Activated CD8-positive, alpha-beta T cell treated with anti-CD3 and anti-CD28 coated beads for 36 hours (primary cell): ENCODE results near the gene PFKL. TPM values are rescaled to one million over a fixed set of nuclear protein-coding genes. Genes with fewer than 3 reads are reported as not detected.

ENCODE experiments used
- ATAC-seq: fragments of 200-7000 bp; cut with Tn5 transposase; one replicate; pipeline ENCODE4 v1.10.0; 2021; ENCODE audit warnings: mild to moderate bottlenecking, moderate library complexity
- CTCF ChIA-PET: fragments of 350-600 bp; sonication (Branson Sonifier 250); formaldehyde crosslinking; loops from one replicate; lab custom pipeline; 2021; ENCODE audit warnings: antibody characterized with exemption; lab: Charles Lee
- POLR2A ChIA-PET: fragments of 350-600 bp; sonication (Branson Sonifier 250); formaldehyde crosslinking; loops from one replicate; lab custom pipeline; 2021; ENCODE audit warnings: antibody characterized with exemption; lab: Charles Lee
- DNase-seq: peaks from one replicate; pipeline ENCODE4 v3.0.0-alpha.2; 2020
- H3K27ac Mint-ChIP-seq: one replicate; pipeline ENCODE4 v1.8.0; 2021; ENCODE audit warnings: mild to moderate bottlenecking, mixed read lengths
- H3K27me3 Mint-ChIP-seq: one replicate; pipeline ENCODE4 v1.8.0; 2021; ENCODE audit warnings: mixed read lengths
- H3K36me3 Mint-ChIP-seq: one replicate; pipeline ENCODE4 v1.8.0; 2021; ENCODE audit warnings: low read depth, mixed read lengths
- H3K4me1 Mint-ChIP-seq: one replicate; pipeline ENCODE4 v1.8.0; 2021; ENCODE audit warnings: low read depth, mixed read lengths
- H3K4me3 Mint-ChIP-seq: one replicate; pipeline ENCODE4 v1.8.0; 2021; ENCODE audit warnings: mild to moderate bottlenecking, moderate library complexity, mixed read lengths
- H3K9me3 Mint-ChIP-seq: one replicate; pipeline ENCODE4 v1.8.0; 2021; ENCODE audit warnings: mixed read lengths
- intact Hi-C: fragments of 100-400 bp; cut with micrococcal nuclease; formaldehyde crosslinking; loops from one replicate; pipeline ENCODE4 v1.10.0; 2022
- total RNA-seq, 2 experiments: library from RNA; stranded (reverse); gene quantifications; one replicate each; pipeline ENCODE4 v1.2.3, GENCODE V29; 2021
- TF ChIP-seq, protein P1 (sequence below): fragments of 200-600 bp; IDR thresholded peaks from one replicate; pipeline ENCODE4 v1.8.0; 2022; ENCODE audit warnings: antibody characterized with exemption, mild to moderate bottlenecking

PFKL gene
- total RNA-seq, 2 experiments from 2014 or later: 188 to 200 TPM

DNA sequence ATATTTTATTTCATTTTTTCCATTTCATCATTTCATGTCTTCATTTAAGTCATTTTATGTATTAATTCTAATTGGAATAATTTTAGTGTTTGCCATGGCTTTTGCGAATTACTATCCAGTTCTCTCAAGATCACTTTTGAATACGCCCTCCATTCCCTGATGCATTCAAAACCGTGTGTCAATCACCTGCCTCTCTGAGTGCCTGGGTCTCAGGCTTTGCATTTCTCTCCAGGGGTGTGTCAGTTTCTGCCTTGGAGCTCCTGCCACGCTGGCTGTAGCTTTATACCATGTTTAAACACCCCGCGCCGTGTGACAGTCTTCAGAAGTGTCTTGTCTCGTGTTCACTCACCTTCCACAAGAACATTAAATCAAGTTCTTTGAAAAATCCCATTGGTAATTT, 30.8 kb upstream of the PFKL start:
- ChIA-PET CTCF (interaction anchor here (2.0 kb wide), 1 partner anchor 29 kb away, joined by 9 read pairs; no protein-coding TSS in a partner anchor), POLR2A (no interaction called here)
- Mint-ChIP-seq H3K36me3 (no peaks in the 10 kb centered on the region), H3K27me3 (no peaks in the 10 kb centered on the region), H3K4me3 (no peak overlapping the region), H3K9me3 (no peaks in the 10 kb centered on the region), H3K4me1 (no peaks in the 10 kb centered on the region), H3K27ac (no peak overlapping the region)
- ATAC-seq (no peak), DNase-seq (no peak)
- intact Hi-C loops: no loop called here
- TF ChIP-seq, protein P1, sequence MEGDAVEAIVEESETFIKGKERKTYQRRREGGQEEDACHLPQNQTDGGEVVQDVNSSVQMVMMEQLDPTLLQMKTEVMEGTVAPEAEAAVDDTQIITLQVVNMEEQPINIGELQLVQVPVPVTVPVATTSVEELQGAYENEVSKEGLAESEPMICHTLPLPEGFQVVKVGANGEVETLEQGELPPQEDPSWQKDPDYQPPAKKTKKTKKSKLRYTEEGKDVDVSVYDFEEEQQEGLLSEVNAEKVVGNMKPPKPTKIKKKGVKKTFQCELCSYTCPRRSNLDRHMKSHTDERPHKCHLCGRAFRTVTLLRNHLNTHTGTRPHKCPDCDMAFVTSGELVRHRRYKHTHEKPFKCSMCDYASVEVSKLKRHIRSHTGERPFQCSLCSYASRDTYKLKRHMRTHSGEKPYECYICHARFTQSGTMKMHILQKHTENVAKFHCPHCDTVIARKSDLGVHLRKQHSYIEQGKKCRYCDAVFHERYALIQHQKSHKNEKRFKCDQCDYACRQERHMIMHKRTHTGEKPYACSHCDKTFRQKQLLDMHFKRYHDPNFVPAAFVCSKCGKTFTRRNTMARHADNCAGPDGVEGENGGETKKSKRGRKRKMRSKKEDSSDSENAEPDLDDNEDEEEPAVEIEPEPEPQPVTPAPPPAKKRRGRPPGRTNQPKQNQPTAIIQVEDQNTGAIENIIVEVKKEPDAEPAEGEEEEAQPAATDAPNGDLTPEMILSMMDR: no peak

DNA sequence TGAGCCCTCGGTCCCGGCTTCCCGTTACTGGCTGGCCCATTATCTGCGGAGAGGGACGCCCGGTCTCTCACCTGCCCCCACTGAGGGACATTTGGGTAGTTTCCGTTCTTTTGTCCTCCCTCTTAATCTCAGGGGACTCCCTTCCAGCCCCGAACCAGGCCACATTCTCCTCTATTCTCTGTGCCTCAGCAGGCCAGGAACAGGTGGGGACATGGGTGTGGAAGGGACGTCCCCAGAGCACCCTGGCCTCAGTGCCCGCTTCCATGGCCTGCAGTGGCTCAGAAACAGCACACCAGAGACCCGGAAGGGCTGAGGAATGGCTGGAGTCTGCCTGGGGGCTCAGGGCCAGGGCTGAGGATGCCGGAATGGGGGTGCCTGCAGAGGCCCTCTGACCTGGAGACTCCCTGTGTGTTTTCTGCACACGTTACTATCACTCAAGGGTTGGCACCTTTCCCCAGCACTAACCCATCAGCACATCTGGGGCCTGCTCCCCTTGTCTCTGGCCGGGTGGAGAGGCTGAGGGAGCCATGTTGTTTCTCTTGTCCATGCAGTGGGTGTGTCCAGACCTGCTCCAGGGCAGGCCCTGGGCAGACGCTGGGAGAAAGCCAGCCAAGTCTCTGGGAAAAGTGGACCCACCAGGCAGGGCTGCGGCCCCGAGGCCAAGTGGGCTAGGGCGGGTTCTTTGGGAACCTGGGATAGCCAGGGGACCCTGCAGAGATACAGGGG, 28.1 kb upstream of the PFKL start:
- no peaks in the 10 kb centered on the region for H3K4me1 Mint-ChIP-seq
- ChIA-PET CTCF (no interaction called here), POLR2A (no interaction called here)
- intact Hi-C loops: no loop called here
- no peak overlapping the region for H3K4me3 Mint-ChIP-seq
- TF ChIP-seq, protein P1: no peak
- H3K27ac Mint-ChIP-seq: no peak overlapping the region
- H3K36me3 Mint-ChIP-seq: no peaks in the 10 kb centered on the region
- no peak for ATAC-seq
- DNase-seq: no peak
- no peaks in the 10 kb centered on the region for H3K27me3 Mint-ChIP-seq
- H3K9me3 Mint-ChIP-seq: no peaks in the 10 kb centered on the region

DNA sequence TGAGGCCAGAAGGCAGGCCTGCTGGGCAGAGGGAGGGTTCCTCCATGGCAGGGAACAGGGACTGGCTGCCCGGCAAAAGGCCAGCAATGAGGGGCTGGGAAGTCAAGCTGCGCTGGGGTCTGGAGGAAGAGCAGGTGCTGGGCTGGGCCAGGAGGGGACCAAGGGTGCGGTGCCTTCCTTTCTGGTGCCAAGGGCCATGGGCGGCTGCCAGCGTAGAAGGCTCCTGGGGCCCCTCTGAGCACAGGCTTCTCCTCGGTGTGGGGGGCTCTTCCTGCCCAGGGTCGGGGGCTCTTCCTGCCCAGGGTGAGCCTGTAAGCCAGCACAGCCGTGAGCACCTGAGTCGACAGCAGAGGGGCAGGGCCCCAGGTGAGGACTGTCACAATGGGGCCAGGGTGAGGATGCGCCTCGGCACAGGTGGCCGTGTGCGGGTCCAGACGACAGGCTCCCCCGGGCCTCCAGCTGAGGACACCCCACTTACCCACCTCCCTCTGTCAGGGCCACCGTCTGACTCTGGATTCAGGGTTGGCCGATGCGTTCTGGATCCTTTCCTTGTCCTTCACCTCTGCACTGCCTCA, 27.5 kb upstream of the PFKL start:
- Mint-ChIP-seq H3K4me1 (no peaks in the 10 kb centered on the region), H3K27ac (no peak overlapping the region), H3K27me3 (no peaks in the 10 kb centered on the region), H3K4me3 (no peak overlapping the region), H3K9me3 (no peaks in the 10 kb centered on the region), H3K36me3 (no peaks in the 10 kb centered on the region)
- intact Hi-C loops: no loop called here
- ChIA-PET CTCF (no interaction called here), POLR2A (no interaction called here)
- no peak for ATAC-seq
- TF ChIP-seq, protein P1: no peak
- DNase-seq: no peak

DNA sequence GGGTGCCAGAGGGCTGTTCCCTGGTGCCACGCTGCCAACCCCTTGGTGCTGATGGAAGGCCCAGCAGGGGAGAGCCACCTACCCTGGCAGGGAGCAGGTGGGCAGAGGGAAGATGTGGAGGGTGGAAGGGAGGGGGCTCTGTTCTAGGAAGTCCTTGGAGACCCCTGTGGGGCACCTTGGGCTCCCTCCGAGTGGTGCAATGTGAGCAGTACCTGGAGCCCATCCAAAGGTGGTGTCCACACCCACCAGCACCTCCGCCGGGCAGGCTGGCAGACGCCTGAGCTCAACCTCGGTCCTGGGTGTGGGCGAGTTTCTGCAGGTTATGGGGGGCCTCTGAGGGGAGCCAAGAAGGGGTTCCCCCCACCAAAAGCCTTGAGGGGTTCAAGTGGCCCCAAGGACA, 26.8 kb upstream of the PFKL start:
- ATAC-seq: no peak
- H3K4me3 Mint-ChIP-seq: no peak overlapping the region
- H3K9me3 Mint-ChIP-seq: no peaks in the 10 kb centered on the region
- DNase-seq: no peak
- H3K27me3 Mint-ChIP-seq: no peaks in the 10 kb centered on the region
- POLR2A ChIA-PET: no interaction called here
- TF ChIP-seq, protein P1: no peak
- intact Hi-C loops: no loop called here
- CTCF ChIA-PET: no interaction called here
- H3K36me3 Mint-ChIP-seq: no peaks in the 10 kb centered on the region
- no peak overlapping the region for H3K27ac Mint-ChIP-seq
- no peaks in the 10 kb centered on the region for H3K4me1 Mint-ChIP-seq

DNA sequence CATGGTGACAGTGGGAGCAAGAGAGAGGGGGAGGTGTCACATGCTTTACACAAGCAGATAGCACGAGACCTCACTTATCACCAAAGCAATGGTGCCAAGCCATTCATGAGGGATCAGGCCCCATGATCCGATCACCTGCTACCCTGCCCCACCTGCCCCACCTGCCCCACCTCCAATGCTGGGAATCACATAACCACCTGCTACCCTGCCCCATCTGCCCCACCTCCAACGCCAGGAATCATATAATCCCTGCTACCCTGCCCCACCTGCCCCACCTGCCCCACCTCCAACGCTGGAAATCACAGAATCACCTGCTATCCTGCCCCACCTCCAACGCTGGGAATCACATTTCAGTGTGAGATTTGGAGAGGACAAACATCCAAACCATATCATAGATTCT, 24.8 kb upstream of the PFKL start:
- H3K27me3 Mint-ChIP-seq: no peaks in the 10 kb centered on the region
- no peak for DNase-seq
- no peak overlapping the region for H3K4me3 Mint-ChIP-seq
- no peaks in the 10 kb centered on the region for H3K4me1 Mint-ChIP-seq
- CTCF ChIA-PET: no interaction called here
- ATAC-seq: no peak
- H3K9me3 Mint-ChIP-seq: no peaks in the 10 kb centered on the region
- TF ChIP-seq, protein P1: no peak
- POLR2A ChIA-PET: no interaction called here
- H3K36me3 Mint-ChIP-seq: no peaks in the 10 kb centered on the region
- no peak overlapping the region for H3K27ac Mint-ChIP-seq
- intact Hi-C loops: no loop called here
